Neural progenitor cell (in vitro differentiated cells): ENCODE data around the gene NR1H4.

ENCODE experiments used
- EZH2 ChIP-seq: fragments of 200-600 bp; sonication (generic); IDR thresholded peaks from 2 replicates; pipeline ENCODE4 v1.6.1; 2017; ENCODE audit warnings: antibody characterized with exemption, mild to moderate bottlenecking, moderate library complexity
- EZH2phosphoT487 ChIP-seq: fragments of 200-600 bp; sonication (generic); IDR thresholded peaks from 2 replicates; pipeline ENCODE4 v1.6.1; 2017; ENCODE audit warnings: antibody characterized with exemption
- TF ChIP-seq, protein P1 (sequence below): fragments of 200-600 bp; sonication (generic); IDR thresholded peaks from 2 replicates; pipeline ENCODE4 v1.5.1; 2017; ENCODE audit warnings: antibody characterized with exemption, mild to moderate bottlenecking

DNA sequence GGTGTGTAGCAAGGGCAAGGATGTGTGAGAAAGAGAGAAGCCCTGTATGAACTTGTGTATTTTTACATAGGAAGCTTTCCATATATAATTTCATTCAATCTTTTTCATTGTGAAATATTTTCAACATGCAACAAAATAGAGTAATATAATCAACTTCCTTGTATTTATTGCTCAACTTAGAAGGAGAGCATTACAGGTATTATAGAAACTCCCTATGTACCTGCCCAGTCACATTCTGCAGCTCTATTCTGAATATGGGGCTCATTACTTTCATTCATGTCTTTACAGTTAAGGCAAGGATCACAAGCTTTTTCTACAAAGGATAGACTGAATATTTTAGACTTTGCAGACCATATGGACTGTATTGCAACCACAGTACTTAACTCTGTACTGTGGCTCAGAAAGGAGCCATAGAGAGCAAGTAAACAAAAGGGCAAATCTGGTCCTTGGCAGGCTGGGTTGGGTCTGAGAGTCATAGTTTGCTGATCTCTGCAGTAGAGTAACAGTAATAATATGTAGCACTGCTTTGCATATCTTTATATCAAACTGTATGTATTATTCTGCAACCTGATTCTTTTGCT is 11.3 kb downstream of the NR1H4 start:
- no peak for TF ChIP-seq EZH2phosphoT487
- TF ChIP-seq, protein P1, sequence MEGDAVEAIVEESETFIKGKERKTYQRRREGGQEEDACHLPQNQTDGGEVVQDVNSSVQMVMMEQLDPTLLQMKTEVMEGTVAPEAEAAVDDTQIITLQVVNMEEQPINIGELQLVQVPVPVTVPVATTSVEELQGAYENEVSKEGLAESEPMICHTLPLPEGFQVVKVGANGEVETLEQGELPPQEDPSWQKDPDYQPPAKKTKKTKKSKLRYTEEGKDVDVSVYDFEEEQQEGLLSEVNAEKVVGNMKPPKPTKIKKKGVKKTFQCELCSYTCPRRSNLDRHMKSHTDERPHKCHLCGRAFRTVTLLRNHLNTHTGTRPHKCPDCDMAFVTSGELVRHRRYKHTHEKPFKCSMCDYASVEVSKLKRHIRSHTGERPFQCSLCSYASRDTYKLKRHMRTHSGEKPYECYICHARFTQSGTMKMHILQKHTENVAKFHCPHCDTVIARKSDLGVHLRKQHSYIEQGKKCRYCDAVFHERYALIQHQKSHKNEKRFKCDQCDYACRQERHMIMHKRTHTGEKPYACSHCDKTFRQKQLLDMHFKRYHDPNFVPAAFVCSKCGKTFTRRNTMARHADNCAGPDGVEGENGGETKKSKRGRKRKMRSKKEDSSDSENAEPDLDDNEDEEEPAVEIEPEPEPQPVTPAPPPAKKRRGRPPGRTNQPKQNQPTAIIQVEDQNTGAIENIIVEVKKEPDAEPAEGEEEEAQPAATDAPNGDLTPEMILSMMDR, result no peak
- TF ChIP-seq EZH2, result no peak
